ENCODE data around the gene GNG4. TPM values are rescaled to one million over a fixed set of nuclear protein-coding genes. Genes with fewer than 3 reads are reported as not detected.
"Not testable (repeated sequence)": the region's sequence is repeated elsewhere in the genome, so short reads cannot be mapped to it uniquely, and the experiment has no call there.

Gene GNG4
- total RNA-seq, 4 donors from 2014 or later, result 0.42 to 6.3 (median 0.98) TPM; not detected in 1

DNA sequence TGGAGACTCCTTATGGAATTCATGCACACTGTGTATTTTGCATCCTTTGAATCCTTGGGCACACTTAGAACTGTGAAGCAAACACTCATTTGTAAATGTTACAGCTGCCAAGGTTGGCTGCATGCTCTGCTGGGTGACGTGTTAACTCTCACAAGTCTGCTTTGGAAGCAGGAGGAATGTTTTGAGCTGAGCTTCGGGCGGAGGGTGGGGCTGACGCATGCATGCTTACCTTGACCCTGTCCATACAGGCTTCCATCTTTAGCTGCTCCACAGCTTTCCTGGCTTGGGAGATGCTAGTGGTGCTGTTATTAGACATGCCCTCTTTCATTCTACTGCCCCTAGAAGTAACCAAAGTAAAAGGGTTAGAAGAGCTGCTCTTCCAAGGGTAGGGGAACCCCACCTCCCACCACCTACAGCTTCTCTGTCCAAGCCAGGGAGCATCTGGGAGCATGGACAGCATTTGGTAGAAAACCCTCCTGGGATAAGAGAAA is 66.0 kb downstream of the GNG4 start:
- WGBS, 2 donors, result 66 to 77% methylated on average over 4 of the region's 4 CpGs
- no peaks in the 10 kb centered on the region for H3K4me1 ChIP-seq
- TF ChIP-seq EP300 (IDR thresholded peaks at IDR 0.05) (no peak), POLR2A (IDR thresholded peaks at IDR 0.05) (no peak)
- TF ChIP-seq, protein P1, sequence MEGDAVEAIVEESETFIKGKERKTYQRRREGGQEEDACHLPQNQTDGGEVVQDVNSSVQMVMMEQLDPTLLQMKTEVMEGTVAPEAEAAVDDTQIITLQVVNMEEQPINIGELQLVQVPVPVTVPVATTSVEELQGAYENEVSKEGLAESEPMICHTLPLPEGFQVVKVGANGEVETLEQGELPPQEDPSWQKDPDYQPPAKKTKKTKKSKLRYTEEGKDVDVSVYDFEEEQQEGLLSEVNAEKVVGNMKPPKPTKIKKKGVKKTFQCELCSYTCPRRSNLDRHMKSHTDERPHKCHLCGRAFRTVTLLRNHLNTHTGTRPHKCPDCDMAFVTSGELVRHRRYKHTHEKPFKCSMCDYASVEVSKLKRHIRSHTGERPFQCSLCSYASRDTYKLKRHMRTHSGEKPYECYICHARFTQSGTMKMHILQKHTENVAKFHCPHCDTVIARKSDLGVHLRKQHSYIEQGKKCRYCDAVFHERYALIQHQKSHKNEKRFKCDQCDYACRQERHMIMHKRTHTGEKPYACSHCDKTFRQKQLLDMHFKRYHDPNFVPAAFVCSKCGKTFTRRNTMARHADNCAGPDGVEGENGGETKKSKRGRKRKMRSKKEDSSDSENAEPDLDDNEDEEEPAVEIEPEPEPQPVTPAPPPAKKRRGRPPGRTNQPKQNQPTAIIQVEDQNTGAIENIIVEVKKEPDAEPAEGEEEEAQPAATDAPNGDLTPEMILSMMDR (IDR thresholded peaks at IDR 0.05), result no peak
- no peaks in the 10 kb centered on the region for H3K36me3 ChIP-seq
- no peak for DNase-seq (ENCODE audit: low spot score in 2 of 2)
- H3K27me3 ChIP-seq, result no peaks in the 10 kb centered on the region
- H3K4me3 ChIP-seq, result no peak overlapping the region
- peaks cover 0 to 2% (median 0%) of the 10 kb centered on the region in 4 donors for H3K9me3 ChIP-seq
- H3K27ac ChIP-seq, result no peak overlapping the region

DNA sequence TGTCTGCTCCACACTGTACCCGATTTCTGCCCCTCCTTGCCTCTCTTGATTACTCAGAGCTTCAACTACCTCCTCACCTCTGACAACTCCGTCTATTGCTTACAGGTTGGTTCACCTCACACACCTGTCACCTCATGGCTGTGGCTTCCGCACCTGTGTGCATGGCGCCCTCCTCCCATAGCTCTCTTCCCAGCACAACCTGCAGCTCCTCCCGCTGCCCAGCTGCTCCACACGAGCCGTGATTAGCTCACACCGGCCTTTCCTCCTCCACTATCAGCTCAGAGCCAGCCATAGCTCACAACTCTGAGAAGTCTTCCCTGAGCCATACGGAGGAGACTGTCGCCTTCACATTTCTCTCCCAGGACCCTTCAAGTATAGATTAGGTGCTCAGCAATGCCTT is 67.5 kb downstream of the GNG4 start:
- H3K27me3 ChIP-seq, result no peaks in the 10 kb centered on the region
- 93 to 95% methylated on average over 10 of the region's 10 CpGs for WGBS, 2 donors

DNA sequence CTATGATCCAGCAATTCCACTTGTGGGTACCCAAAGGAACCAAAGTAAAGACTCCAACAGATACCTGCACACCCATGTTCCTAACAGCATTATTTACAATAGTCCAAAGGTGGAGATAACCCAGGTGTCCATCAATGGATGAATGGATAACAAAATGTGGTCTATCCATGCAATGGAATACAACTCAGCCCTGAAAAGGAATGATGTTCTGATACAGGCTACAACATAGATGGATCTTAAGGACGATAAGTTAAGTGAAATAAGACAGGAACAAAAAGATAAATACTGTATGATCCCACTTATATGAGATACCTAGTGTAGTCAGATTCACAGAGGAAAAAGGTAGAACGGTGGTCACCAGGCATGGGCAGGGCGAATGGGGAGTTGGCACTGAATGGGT is 69.7 kb downstream of the GNG4 start:
- Histone ChIP-seq H3K27ac (no peak overlapping the region), H3K9me3 (no peaks in the 10 kb centered on the region), H3K4me3 (no peak overlapping the region), H3K27me3 (no peaks in the 10 kb centered on the region), H3K4me1 (no peaks in the 10 kb centered on the region), H3K36me3 (no peaks in the 10 kb centered on the region)
- TF ChIP-seq, protein P1 (IDR thresholded peaks at IDR 0.05), result no peak
- TF ChIP-seq EP300 (IDR thresholded peaks at IDR 0.05) (no peak), POLR2A (IDR thresholded peaks at IDR 0.05) (no peak)
- DNase-seq (ENCODE audit: low spot score in 2 of 2), result no peak
- 95 to 96% methylated on average over 3 of the region's 3 CpGs for WGBS, 2 donors

More for the DNA sequence above, 67.5 kb downstream of the GNG4 start:
- DNase-seq (ENCODE audit: low spot score in 2 of 2), result no peak
- no peaks in the 10 kb centered on the region for H3K4me1 ChIP-seq
- no peak overlapping the region for H3K27ac ChIP-seq
- no peaks in the 10 kb centered on the region for H3K9me3 ChIP-seq
- TF ChIP-seq, protein P1 (IDR thresholded peaks at IDR 0.05), result no peak
- TF ChIP-seq POLR2A (IDR thresholded peaks at IDR 0.05) (no peak), EP300 (IDR thresholded peaks at IDR 0.05) (no peak)
- H3K36me3 ChIP-seq, result no peaks in the 10 kb centered on the region
- H3K4me3 ChIP-seq, result no peak overlapping the region

DNA sequence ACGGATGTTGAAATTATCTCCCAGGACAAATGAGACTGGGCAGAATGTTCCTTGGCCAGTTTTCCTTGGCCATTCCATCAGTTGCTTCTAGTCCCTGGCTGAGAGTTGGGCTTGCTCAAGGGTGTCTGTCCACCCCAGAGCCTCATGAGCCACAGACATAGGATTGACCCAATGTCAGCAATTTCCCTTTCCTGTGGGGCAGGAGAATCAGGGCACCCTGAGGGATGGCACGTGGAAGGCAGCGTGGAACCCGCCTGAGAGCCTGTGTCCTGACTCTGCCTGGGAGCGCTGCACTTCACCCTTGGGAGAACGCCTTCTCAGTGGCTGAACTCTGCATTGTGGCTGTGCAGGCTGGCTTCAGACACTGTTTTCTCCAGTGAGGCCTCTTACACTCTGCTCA is 74.0 kb downstream of the GNG4 start:
- Histone ChIP-seq H3K4me3 (no peak overlapping the region), H3K4me1 (no peaks in the 10 kb centered on the region), H3K36me3 (no peaks in the 10 kb centered on the region), H3K27ac (no peak overlapping the region), H3K9me3 (no peaks in the 10 kb centered on the region), H3K27me3 (no peaks in the 10 kb centered on the region)
- DNase-seq (ENCODE audit: low spot score in 2 of 2), result no peak
- 92 to 98% methylated on average over 5 to 6 of the region's 6 CpGs for WGBS, 2 donors
- TF ChIP-seq POLR2A (IDR thresholded peaks at IDR 0.05) (no peak), EP300 (IDR thresholded peaks at IDR 0.05) (no peak)
- TF ChIP-seq, protein P1 (IDR thresholded peaks at IDR 0.05), result no peak

DNA sequence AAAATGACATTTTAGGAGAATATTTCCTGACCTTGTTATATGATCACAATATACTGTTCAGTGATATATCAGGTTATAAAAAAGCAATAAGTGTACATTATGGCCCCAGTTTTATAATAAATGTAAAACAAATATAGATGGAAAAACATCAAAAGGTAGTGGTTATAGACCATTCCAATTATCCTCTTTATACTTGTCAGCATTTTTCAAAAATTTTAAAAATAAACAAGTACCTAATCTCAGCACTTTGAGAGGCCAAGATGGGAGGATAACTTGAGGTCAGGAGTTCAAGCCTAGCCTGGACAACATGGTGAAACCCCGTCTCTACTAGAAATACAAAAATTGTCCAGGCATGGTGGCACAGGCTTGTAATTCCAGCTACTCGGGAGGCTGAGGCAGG is 75.7 kb downstream of the GNG4 start:
- WGBS, 2 donors, result 71 to 82% methylated on average over 2 of the region's 2 CpGs
- DNase-seq (ENCODE audit: low spot score in 2 of 2), result no peak
- Histone ChIP-seq H3K4me1 (no peaks in the 10 kb centered on the region), H3K4me3 (no peak overlapping the region), H3K36me3 (no peaks in the 10 kb centered on the region), H3K27me3 (no peaks in the 10 kb centered on the region), H3K27ac (no peak overlapping the region), H3K9me3 (no peaks in the 10 kb centered on the region)
- TF ChIP-seq, protein P1 (IDR thresholded peaks at IDR 0.05), result no peak
- TF ChIP-seq POLR2A (IDR thresholded peaks at IDR 0.05) (no peak), EP300 (IDR thresholded peaks at IDR 0.05) (no peak)

DNA sequence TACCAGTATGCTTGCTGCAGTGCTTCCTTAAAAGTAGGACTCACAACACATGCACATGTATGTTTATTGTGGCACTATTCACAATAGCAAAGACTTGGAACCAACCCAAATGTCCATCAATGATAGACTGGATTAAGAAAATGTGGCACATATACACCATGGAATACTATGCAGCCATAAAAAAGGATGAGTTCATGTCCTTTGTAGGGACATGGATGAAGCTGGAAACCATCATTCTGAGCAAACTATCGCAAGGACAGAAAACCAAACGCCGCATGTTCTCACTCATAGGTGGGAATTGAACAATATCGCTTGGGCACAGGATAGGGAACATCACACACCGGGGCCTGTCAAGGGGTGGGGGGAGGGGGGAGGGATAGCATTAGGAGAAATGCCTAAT is 76.6 kb downstream of the GNG4 start:
- H3K27me3 ChIP-seq; H3K27ac ChIP-seq; H3K9me3 ChIP-seq; H3K4me3 ChIP-seq; DNase-seq (ENCODE audit: low spot score in 2 of 2); H3K4me1 ChIP-seq; H3K36me3 ChIP-seq: not testable (repeated sequence)
- WGBS, 2 donors, result 93 to 94% methylated on average over 5 of the region's 5 CpGs

Data from tibial nerve (tissue), 4 donors.